GM19467 (cell line): ENCODE results near the gene PTPRU.
"Not testable (repeated sequence)": the region's sequence is repeated elsewhere in the genome, so short reads cannot be mapped to it uniquely, and the experiment has no call there.

Experiments
- ATAC-seq: cut with Tn5 transposase; IDR thresholded peaks from one replicate; pipeline ENCODE4 v1.9.1; 2021; ENCODE audit warnings: mild to moderate bottlenecking, moderate library complexity; ENCODE audit not compliant: unreplicated experiment

Gene PTPRU

GRCh38 chr1:29284286-29284960 is 48.1 kb downstream of the PTPRU start:
- no peak for ATAC-seq

DNA sequence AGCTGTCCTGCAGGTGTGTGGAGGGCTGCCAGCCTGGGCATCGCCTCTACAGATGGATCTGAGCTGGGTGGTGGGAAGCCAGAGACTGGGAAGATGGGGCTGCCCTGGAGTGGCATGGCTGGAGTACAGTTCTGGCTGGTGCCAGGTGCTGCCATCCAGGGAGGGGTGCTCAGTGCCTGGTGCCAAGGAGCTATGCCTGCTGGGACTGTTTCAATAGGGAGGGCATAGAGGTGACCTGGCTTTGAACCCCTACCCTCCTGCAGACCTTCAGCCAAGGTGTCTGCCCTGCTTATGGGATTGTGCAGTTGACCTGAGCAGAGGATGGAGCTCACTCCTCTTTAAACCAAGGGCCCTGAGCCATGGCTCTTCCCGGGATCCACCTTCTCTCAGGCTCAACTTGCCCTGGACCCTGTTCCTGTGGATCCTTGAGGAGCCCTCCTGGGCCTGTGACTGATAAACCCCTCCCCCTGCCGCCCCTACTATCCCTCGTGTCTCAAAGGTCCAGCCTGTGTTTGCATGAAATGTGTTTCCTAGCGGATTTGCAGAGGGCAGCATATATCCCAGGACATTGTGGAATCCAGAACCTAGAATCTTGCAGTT is 48.7 kb downstream of the PTPRU start:
- ATAC-seq, result no peak

- no peak for ATAC-seq
Measured at GRCh38 chr1:29285771-29286170, 49.4 kb downstream of the PTPRU start.

GRCh38 chr1:29286194-29286767 is 50.0 kb downstream of the PTPRU start:
- no peak for ATAC-seq

GRCh38 chr1:29289493-29289892 is 53.2 kb downstream of the PTPRU start:
- no peak for ATAC-seq

DNA sequence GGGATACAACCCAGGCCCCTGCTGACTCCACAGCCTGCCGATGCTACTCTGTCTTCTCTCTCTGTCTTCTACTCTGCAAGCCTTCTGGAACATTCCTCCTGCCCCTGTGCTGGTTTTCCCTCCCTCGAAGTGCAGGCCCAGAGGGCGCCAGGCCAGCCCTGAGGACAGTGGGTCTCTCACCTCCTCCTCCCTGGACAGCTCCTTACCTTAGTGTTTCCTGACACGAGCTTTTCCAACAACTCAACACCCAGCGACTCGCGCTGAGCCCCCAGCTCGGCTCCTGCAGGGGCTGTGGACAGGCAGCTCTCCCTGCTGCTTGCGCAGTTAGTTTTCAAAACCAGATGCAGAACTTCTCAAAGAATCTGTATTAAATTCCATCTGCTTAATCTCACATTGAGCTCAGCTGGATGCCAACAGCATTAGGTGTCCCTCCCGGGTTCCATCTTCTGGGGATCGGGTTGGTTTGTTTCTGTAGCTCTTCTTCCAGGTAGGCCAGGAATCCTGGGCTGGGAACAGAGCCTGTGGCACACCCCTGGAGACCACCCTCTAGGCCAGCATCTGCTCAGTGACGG is 54.2 kb downstream of the PTPRU start:
- ATAC-seq, result no peak

GRCh38 chr1:29291756-29292155 is 55.4 kb downstream of the PTPRU start:
- no peak for ATAC-seq

DNA sequence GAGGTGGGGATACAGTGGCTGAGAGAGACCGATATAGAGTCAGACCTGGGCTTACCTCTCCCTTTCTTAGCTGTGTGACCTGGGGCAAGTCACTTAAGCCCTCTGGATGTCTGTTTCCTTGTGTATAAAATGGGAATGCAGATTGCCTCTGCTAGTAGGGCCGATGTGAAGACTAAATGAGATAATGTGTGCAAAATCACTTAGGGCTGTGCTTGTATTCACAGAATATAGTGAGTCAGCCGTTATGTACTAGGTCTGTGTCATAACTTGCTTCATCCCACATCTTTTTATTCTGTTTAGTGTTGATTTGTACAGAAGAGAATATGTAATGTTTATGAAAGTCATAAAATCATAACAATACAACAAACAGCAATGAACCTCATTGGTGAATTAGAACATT is 56.0 kb downstream of the PTPRU start:
- no peak for ATAC-seq

GRCh38 chr1:29297450-29297849 is 61.1 kb downstream of the PTPRU start:
- ATAC-seq, result no peak

DNA sequence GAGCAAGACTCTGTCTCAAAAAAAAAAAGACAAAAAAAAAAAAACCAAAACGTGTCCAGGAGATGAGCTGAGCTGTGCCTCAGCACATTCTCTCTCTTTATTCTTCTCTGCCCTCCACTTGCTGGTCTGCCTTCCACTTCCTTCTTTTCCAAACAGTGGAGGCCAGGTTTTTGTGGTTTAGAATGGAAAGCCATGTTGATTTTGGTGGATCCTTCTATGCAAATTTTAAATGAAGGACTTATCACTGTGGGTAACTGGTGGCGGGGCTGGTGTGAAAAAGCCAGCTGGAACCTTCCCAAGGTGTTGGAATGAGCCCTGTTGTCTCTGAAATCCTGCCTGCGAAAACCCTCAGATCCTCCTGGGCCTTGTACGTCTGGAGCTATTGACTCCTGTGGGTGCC is 61.9 kb downstream of the PTPRU start:
- no peak for ATAC-seq

DNA sequence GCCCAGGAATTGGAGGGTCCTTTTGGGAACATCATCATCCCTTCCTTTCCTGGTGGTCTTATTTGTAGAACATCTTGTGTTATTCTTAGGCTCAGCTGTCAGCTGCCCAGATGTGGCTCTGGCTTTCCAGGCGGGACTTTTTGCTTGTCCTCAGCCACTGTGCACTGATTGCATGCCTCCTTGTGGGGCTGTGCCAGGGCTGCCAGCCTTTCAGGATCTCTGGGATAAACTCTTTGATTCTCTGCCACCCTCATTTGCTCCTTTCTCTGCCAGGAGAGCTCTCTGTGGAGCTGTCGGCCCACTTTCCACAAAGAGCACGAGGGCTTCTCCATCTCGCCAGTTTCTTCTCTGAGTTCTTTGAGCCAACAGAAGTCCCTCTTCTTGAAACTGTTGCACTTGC is 63.1 kb downstream of the PTPRU start:
- ATAC-seq, result no peak

DNA sequence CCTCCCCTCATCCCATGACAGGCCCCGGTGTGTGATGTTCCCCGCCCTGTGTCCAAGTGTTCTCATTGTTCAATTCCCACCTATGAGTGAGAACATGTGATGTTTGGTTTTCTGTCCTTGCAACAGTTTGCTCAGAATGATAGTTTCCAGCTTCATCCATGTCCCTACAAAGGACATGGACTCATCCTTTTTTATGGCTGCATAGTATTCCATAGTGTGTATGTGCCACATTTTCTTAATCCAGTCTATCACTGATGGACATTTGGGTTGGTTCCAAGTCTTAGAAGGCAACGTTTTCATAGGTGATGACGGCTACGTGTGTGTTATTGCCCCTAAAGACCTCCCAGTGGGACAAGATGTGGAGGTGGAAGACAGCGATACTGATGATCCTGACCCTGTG is 65.4 kb downstream of the PTPRU start:
- not testable (repeated sequence) for ATAC-seq

DNA sequence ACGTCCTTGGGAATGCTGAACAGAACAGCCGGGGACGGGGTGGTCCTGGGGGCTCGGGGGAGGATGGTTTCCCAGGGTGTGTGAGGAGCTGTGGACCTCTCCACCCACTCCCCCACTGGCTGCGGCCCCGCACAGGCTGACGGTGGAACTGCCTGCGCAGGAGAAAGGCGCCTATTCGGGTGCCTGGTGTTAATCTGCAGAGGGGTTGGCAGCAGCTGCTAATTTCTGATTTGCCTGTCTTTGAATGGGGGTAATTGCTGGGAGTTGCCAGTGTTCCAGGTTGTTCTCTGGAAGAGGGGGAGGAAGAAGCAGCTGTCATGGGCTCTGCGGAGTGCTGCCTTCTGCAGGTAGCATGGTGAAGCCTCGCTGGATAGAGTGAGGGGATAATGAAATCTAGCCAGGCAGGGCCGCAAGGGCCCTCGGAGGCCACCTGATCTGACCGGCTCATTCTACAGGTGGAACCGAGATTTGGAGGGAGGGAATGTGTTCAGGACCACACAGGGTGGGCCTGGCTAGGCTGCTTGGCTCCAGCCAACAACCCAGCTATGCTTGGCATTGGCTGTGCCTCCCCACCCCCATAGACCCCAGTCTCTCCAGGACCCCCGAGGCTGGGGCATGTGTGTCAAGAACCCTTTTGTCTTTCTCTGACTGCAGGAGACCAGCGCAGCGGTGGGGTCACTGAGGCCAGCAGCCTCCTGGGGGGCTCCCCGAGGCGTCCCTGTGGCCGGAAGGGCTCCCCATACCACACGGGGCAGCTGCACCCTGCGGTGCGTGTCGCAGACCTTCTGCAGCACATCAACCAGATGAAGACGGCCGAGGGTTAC is 67.1 kb downstream of the PTPRU start:
- no peak for ATAC-seq

- ATAC-seq, result no peak
Measured at GRCh38 chr1:29304025-29304684, 67.8 kb downstream of the PTPRU start.

DNA sequence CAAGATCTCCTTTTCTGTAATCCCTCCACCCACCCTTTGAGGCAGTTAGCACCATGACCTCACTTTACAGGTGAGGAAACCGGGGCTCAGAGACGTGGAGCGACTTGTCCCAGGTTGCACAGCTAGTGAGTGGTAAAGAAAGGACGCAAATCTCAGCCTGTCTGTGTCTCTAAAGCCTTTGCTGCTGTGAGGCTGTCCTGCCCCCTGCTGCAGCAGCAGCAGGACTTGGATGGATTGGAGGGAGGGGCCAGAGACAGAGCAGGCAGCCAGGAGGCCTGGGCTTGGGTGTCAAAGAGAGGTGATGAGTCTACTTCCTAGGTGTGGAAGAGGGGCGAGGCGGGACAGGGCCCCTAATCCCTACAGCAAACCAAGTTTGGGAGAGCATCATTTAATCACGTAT is 69.6 kb downstream of the PTPRU start:
- no peak for ATAC-seq

GRCh38 chr1:29306471-29307140 is 70.3 kb downstream of the PTPRU start:
- ATAC-seq, result no peak

- ATAC-seq, result no peak
Measured at GRCh38 chr1:29309075-29309474, 72.8 kb downstream of the PTPRU start.

DNA sequence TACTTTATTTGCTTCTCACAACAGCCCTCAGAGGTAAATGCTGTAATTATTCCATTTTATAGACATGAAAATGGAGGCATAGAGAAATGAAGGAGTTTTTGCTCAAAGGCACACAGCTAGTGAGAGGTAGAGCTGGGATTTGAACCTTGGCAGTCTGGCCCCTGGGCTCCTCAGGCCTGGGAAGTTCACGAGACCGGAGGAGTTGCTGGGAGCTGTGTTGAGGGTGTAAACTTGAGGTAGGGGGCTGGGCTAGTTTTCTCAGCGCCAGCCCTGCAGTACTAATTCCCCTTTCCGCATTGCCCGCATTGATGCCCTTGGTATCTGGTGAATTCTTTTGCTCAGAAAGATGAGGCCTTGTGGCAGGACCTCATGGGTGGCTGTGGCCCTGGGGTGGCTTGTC is 73.3 kb downstream of the PTPRU start:
- ATAC-seq, result no peak

GRCh38 chr1:29310616-29311180 is 74.4 kb downstream of the PTPRU start:
- ATAC-seq, result no peak
